HG02840 (cell line): ENCODE data around the gene HPDL.

Experiments
- ATAC-seq: cut with Tn5 transposase; IDR thresholded peaks from one replicate; pipeline ENCODE4 v1.9.1; 2021; ENCODE audit warnings: mild to moderate bottlenecking, moderate library complexity, moderate number of reproducible peaks; ENCODE audit not compliant: unreplicated experiment, low FRiP score

Gene HPDL

DNA sequence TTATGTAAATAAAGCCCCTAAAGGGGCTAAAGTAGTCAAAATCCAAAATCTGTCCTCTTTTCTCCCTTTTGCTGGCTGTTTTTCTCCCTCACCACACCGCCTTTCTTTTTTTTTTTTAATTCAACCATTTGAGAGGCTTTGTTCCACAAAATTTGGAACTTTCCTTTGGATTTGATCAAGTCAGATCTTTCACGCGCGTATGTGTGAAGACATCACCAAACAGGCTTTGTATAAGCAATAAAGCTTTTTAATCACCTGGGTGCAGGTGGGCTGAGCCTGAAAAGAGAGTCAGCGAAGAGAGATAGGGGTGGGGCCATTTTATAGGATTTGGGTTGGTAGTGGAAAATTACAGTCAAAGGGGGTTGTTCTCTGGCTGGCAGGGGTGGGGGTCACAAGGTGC is 5.3 kb upstream of the HPDL start:
- ATAC-seq = no peak

- ATAC-seq = no peak
These were observed 4.1 kb upstream of the HPDL start for GRCh38 chr1:45322486-45323040.

GRCh38 chr1:45325851-45326506 is 716 bp upstream of the HPDL start:
- no peak for ATAC-seq

GRCh38 chr1:45327644-45328515 is 1.2 kb downstream of the HPDL start:
- ATAC-seq = no peak

GRCh38 chr1:45328680-45329079 is 2.0 kb downstream of the HPDL start:
- no peak for ATAC-seq

- ATAC-seq = no peak
These were observed 2.8 kb downstream of the HPDL start for GRCh38 chr1:45329445-45329844.

DNA sequence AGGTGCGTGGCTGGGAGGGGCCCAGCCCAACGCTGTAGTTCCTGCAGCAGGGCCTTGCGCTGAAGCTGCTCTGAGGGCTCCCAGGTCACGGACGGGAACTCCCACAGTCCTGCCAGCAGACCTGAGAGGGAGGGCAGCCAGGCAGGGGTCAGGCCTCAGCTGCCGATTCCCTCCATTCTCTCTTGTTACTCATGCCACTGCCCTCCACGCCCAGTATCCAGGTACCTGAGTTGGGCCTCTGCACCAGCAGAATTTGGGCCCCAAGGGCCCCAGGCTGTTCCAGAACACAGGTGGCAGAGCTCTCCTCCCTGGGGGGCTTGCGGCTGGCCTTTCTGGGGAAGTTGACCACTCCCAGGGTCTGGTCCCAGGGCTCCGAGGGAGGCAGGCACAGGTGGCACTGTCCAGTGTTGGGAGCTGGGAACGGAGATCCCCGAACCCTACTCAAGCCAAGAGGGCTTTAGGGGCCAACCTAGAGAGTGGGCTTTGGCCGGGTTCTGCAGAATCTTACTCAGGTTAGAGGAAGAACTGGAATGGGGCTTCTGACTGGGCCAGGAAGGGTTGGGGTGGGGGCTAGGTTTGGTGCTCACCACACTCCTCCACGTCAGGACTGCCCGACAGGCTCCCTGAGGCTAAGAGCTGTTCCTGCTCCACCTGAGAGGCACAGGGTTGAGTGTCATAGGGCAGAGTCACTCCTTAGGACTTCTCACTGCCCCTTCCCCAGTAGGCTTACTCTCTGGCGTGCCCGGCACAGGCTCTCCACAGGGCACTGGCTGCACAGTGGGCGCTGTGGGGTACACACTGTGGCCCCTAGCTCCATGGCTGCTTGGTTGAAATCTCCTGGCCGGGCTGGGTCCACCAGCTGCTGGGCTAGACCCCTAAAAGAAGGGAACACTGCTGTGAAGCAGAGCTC is 5.0 kb downstream of the HPDL start:
- ATAC-seq = no peak

- ATAC-seq = no peak
These were observed 5.6 kb downstream of the HPDL start for GRCh38 chr1:45332346-45332720.

- no peak for ATAC-seq
These were observed 7.9 kb downstream of the HPDL start for GRCh38 chr1:45334308-45335245.

- ATAC-seq = no peak
These were observed 9.2 kb downstream of the HPDL start for GRCh38 chr1:45335855-45336324.

- no peak for ATAC-seq
These were observed 11.1 kb downstream of the HPDL start for GRCh38 chr1:45337630-45338325.

DNA sequence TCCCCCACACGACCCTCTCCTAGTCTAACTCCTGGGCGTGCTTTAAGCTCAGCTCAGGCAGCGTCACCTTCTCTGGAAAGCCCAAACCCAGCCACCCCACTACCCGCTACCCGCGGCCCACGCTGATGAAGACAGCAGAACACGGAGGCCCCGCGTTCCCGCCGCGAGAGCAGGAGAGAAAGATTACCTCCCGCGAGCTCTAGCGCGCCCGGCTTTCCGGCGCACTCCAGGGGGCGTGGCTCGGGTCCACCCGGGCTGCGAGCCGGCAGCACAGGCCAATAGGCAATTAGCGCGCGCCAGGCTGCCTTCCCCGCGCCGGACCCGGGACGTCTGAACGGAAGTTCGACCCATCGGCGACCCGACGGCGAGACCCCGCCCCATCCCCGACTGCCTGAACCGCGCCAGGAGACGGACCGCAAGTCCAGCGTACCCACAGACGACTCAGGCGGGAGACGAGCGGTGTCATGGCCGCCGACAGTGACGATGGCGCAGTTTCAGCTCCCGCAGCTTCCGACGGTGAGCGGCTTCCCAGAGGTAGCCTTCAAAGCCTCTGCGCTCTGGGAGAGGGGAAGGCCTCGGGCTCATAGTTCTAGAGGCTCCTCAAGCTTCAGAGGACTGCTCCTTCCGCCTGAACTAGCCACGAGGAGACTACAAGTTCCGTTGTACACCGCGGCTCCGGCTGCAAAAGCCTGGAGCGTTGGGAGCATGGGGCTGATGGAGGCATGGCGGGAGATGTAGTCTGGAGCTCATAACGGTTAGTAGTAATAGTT is 13.3 kb downstream of the HPDL start, which contains the start of the genes MUTYH and TOE1:
TSS of gene MUTYH (minus strand) at position 652 of the 770 bp plus-strand sequence. CDS start 5,935 bp downstream, outside the sequence.
TSS of gene TOE1 (plus strand) at position 382 of the 770 bp plus-strand sequence. CDS start at position 465, 83 bp downstream.
- ATAC-seq = peak; percentile 77

DNA sequence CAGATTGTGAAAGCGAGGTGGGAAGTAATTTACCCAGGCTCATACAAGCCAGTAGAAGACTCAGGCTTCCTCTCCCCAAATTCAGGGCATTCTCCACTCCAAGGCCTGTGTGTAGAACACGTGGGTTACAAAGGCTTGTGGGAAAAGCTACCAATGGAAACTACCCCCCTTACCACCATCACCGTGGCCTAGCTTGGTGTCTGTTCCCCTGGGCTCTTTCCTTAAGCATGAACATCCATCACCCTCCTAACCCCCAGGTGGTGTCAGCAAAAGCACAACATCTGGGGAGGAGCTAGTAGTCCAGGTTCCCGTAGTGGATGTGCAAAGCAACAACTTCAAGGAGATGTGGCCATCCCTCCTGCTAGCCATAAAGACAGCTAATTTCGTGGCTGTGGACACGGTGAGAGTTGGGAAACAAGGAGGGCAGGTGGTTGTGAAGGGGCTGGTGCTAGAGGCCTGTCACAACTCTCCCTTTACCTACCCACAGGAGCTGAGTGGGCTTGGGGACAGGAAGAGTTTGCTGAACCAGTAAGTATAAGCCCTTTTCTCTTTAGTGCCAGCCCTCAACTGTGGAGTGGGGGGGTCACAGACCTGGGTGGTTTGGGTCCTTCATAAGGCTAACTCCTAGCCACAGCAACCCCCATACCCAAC is 14.2 kb downstream of the HPDL start:
- no peak for ATAC-seq

DNA sequence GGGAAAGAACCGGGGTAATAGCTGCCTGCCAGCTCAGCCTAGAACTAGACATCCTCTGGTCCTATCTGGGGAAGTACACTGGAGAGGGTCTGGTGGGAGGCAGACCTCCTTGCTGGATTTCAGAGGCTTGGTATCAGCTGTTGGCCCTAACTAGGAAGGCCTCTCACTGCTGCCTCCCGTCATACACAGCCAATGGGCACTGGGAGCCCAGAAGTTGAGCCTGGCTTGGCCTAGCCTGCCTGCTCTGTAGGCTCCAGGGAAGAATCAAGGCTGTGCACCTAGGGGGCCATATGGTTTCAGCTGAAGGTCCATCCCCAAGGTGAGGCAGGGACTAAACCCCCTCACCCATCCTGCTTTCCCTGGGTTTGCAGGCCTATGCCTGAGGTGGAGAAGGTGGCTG is 17.8 kb downstream of the HPDL start:
- no peak for ATAC-seq

DNA sequence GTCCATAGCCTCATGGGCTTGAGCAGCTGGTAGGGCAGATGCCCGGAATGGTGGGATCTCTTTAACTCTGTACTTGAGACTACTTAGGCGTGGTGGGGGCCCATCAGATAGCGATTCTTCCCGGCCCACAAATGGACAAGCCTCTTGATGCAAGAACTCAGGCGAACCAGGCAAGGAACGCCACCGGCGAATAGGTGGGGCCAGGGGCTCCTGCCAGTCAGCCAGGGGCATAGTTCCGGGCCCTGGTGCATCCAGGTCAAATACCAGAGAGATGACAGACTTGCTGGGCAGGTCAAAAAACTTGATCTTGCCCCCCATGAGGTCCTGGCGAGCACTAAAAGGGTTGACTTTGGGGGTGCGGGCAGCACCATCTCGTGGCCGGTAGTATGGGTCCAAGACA is 18.3 kb downstream of the HPDL start:
- no peak for ATAC-seq

DNA sequence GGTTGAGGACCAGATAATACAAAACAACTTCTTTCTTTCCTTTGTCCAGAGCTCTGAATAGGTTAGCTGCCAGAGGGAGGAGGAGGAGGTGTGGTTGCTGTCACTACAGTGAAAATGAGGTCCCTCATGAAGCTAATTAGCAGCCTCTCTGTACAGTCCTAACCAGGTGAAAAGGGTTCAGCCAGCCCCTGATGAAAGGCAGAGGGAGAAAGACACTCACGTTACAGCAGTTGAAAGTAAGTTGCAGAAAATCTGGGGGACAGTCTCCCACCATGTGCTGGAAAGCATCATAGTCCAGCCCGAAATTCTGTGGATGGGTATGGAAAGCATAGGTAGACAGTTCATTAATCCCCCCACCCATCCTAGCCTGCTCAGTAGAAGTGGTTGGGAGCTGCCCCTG is 19.8 kb downstream of the HPDL start:
- ATAC-seq = no peak

- no peak for ATAC-seq
These were observed 21.3 kb downstream of the HPDL start for GRCh38 chr1:45348020-45348419.
